ENCODE data around the gene EIF4B. TPM values are rescaled to one million over a fixed set of nuclear protein-coding genes. Genes with fewer than 3 reads are reported as not detected.
A peak's percentile ranks its signal among the peaks of the same experiment; 100 is the strongest.

Gene EIF4B
- total and polyA plus RNA-seq, 2 of the 13 experiments (the other 11 are each of a cell fraction or from before 2014, with no cell fraction given): 416 to 548 TPM

DNA sequence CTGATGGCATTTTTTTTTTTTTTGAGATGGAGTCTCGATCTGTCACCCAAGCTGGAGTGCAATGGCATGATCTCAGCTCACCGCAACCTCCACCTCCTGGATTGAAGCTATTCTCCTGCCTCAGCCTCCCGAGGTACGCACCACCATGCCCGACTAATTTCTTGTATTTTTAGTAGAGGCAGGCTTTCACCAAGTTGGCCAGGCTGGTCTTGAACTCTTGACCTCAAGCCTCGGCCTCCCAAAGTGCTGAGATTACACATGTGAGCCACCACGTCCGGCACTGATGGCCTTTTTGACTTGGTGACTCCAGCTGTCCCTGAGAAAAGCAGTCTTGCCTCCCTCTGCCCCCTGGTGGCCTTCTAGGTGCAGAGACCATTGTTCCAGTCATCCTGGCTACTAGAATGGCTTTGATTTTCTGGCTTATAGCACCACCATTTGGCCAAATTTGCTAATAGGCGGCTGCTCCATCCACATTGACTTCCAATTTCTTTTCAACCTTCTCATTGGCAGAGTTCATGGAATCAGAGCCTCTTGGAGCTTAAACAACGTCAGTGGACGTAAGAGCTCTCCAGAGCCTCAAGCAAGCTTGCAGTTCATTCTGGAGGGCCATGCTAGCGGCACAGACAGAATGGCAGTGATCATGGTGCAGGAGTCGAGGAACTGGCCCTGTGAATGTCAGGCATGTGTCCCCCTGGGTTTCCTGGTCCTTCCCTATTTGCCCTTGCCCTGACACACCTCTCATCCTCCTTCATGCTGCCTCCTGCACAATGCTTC, 25.4 kb upstream of the EIF4B start (continued):
- TF ChIP-seq MAFK (conservative IDR thresholded peaks at IDR 0.05 in 1 of 2, IDR thresholded peaks at IDR 0.05 in 1 of 2; ENCODE audit: low read length in 2 of 2) (0 out of 4 replicates have a peak, but pooled peaks of 1 of the 2 experiments have one; percentile 0), REPIN1 (CRISPR knock-in tag; IDR thresholded peaks at IDR 0.05; ENCODE audit: borderline replicate concordance, low read depth) (peak; percentile 72; the same call in 1 of the 2 replicates), CEBPB (IDR thresholded peaks at IDR 0.05; ENCODE audit: borderline replicate concordance, low read depth, low read length) (no peak), RXRA (CRISPR knock-in tag; IDR thresholded peaks at IDR 0.05) (peak; percentile 71), GZF1 (CRISPR knock-in tag; IDR thresholded peaks at IDR 0.05) (no peak), SALL1 (CRISPR knock-in tag; IDR thresholded peaks at IDR 0.05) (peak; percentile 78), MTA1 (CRISPR knock-in tag; IDR thresholded peaks at IDR 0.05; ENCODE audit: borderline replicate concordance) (no peak), HNF4G (IDR thresholded peaks at IDR 0.05; ENCODE audit: borderline replicate concordance, low read depth, low read length) (peak; percentile 6; the same call in 1 of the 2 replicates), HNF4G (CRISPR knock-in tag; IDR thresholded peaks at IDR 0.05; ENCODE audit: borderline replicate concordance, low read depth) (no peak), SRF (IDR thresholded peaks at IDR 0.05; ENCODE audit: low read depth, low read length) (no peak), MTF1 (CRISPR knock-in tag; IDR thresholded peaks at IDR 0.05) (no peak), ZKSCAN5 (CRISPR knock-in tag; IDR thresholded peaks at IDR 0.05) (no peak), CENPT (CRISPR knock-in tag; IDR thresholded peaks at IDR 0.05; ENCODE audit: low read depth) (no peak), TCF7 (IDR thresholded peaks at IDR 0.05; ENCODE audit: low read depth) (0 out of 2 replicates have a peak, but pooled peaks have one; percentile 5), MED8 (CRISPR knock-in tag; IDR thresholded peaks at IDR 0.05; ENCODE audit: insufficient replicate concordance) (peak; percentile 57), ZNF660 (CRISPR knock-in tag; IDR thresholded peaks at IDR 0.05; ENCODE audit: borderline replicate concordance, low read depth) (no peak), ZBTB38 (CRISPR knock-in tag; IDR thresholded peaks at IDR 0.05) (no peak), GATA4 (IDR thresholded peaks at IDR 0.05; ENCODE audit: borderline replicate concordance, low read depth) (no peak), SPEN (CRISPR knock-in tag; IDR thresholded peaks at IDR 0.05; ENCODE audit: low read depth) (peak; percentile 64; the same call in 1 of the 2 replicates)
- TF ChIP-seq, protein P1, sequence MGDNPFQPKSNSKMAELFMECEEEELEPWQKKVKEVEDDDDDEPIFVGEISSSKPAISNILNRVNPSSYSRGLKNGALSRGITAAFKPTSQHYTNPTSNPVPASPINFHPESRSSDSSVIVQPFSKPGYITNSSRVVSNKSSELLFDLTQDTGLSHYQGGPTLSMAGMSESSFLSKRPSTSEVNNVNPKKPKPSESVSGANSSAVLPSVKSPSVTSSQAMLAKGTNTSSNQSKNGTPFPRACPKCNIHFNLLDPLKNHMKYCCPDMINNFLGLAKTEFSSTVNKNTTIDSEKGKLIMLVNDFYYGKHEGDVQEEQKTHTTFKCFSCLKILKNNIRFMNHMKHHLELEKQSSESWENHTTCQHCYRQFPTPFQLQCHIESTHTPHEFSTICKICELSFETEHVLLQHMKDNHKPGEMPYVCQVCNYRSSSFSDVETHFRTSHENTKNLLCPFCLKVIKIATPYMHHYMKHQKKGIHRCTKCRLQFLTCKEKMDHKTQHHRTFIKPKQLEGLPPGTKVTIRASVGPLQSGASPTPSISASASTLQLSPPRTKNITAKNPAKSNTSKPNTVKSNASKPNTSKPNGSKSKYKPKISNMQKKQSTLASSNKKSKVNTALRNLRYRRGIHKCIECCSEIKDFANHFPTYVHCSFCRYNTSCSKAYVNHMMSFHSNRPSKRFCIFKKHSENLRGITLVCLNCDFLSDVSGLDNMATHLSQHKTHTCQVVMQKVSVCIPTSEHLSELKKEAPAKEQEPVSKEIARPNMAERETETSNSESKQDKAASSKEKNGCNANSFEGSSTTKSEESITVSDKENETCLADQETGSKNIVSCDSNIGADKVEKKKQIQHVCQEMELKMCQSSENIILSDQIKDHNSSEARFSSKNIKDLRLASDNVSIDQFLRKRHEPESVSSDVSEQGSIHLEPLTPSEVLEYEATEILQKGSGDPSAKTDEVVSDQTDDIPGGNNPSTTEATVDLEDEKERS (CRISPR knock-in tag; IDR thresholded peaks at IDR 0.05): no peak
- TF ChIP-seq, protein P2, sequence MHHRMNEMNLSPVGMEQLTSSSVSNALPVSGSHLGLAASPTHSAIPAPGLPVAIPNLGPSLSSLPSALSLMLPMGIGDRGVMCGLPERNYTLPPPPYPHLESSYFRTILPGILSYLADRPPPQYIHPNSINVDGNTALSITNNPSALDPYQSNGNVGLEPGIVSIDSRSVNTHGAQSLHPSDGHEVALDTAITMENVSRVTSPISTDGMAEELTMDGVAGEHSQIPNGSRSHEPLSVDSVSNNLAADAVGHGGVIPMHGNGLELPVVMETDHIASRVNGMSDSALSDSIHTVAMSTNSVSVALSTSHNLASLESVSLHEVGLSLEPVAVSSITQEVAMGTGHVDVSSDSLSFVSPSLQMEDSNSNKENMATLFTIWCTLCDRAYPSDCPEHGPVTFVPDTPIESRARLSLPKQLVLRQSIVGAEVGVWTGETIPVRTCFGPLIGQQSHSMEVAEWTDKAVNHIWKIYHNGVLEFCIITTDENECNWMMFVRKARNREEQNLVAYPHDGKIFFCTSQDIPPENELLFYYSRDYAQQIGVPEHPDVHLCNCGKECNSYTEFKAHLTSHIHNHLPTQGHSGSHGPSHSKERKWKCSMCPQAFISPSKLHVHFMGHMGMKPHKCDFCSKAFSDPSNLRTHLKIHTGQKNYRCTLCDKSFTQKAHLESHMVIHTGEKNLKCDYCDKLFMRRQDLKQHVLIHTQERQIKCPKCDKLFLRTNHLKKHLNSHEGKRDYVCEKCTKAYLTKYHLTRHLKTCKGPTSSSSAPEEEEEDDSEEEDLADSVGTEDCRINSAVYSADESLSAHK (CRISPR knock-in tag; IDR thresholded peaks at IDR 0.05; ENCODE audit: borderline replicate concordance): no peak
- TF ChIP-seq, protein P3, sequence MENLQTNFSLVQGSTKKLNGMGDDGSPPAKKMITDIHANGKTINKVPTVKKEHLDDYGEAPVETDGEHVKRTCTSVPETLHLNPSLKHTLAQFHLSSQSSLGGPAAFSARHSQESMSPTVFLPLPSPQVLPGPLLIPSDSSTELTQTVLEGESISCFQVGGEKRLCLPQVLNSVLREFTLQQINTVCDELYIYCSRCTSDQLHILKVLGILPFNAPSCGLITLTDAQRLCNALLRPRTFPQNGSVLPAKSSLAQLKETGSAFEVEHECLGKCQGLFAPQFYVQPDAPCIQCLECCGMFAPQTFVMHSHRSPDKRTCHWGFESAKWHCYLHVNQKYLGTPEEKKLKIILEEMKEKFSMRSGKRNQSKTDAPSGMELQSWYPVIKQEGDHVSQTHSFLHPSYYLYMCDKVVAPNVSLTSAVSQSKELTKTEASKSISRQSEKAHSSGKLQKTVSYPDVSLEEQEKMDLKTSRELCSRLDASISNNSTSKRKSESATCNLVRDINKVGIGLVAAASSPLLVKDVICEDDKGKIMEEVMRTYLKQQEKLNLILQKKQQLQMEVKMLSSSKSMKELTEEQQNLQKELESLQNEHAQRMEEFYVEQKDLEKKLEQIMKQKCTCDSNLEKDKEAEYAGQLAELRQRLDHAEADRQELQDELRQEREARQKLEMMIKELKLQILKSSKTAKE (CRISPR knock-in tag; IDR thresholded peaks at IDR 0.05; ENCODE audit: borderline replicate concordance): no peak
